Fibroblast of villous mesenchyme (primary cell): Measurements from ENCODE around the gene CNGA3. TPM values are rescaled to one million over a fixed set of nuclear protein-coding genes. Genes with fewer than 3 reads are reported as not detected.

Experiments used
- DNase-seq: peaks from one replicate; pipeline ENCODE4 v3.0.0-alpha.2; 2010; ENCODE audit warnings: low read depth
- H3K4me3 ChIP-seq: 2 replicates; pipeline ENCODE4 v1.5.1; 2011; ENCODE audit warnings: low read depth, mild to moderate bottlenecking, low read length
- CTCF ChIP-seq: IDR thresholded peaks from 2 replicates; pipeline ENCODE4 v1.5.1; 2012; ENCODE audit warnings: low read depth, mild to moderate bottlenecking, low read length; ENCODE audit not compliant: insufficient read depth
- total RNA-seq: library from RNA; depleted of rRNA; stranded (reverse); fragments of >200 nt; gene quantifications from 2 replicates; pipeline ENCODE4 v1.2.3, GENCODE V29; 2012

CNGA3 gene
- total RNA-seq, 1 donor = not detected

GRCh38 chr2:98357849-98358248 lies 11.6 kb downstream of the CNGA3 start:
- no peak for TF ChIP-seq CTCF
- no peak for DNase-seq
- no peak overlapping the region for H3K4me3 ChIP-seq

GRCh38 chr2:98359986-98360385 lies 13.7 kb downstream of the CNGA3 start:
- DNase-seq = no peak

GRCh38 chr2:98367721-98368120 lies 21.5 kb downstream of the CNGA3 start:
- H3K4me3 ChIP-seq = no peak overlapping the region
- DNase-seq = no peak
- TF ChIP-seq CTCF = no peak

More at GRCh38 chr2:98359986-98360385, 13.7 kb downstream of the CNGA3 start:
- no peak overlapping the region for H3K4me3 ChIP-seq
- TF ChIP-seq CTCF = no peak

- no peak for DNase-seq
- TF ChIP-seq CTCF = no peak
- no peak overlapping the region for H3K4me3 ChIP-seq
Measured at GRCh38 chr2:98369710-98370239, 23.5 kb downstream of the CNGA3 start.

- no peak overlapping the region for H3K4me3 ChIP-seq
- no peak for TF ChIP-seq CTCF
- DNase-seq = no peak
Measured at GRCh38 chr2:98372121-98372520, 25.9 kb downstream of the CNGA3 start.

- no peak overlapping the region for H3K4me3 ChIP-seq
- DNase-seq = no peak
- TF ChIP-seq CTCF = no peak
Measured at GRCh38 chr2:98372579-98372978, 26.3 kb downstream of the CNGA3 start.

- no peak for TF ChIP-seq CTCF
- no peak for DNase-seq
- no peak overlapping the region for H3K4me3 ChIP-seq
Measured at GRCh38 chr2:98374286-98374685, 28.0 kb downstream of the CNGA3 start.
